OCI-LY3 (cell line): ENCODE data around the gene ANKS6.

Experiments used
- EZH2phosphoT487 ChIP-seq: fragments of 200-600 bp; shearing (Covaris generic); IDR thresholded peaks from 2 replicates; pipeline ENCODE4 v1.6.1; 2018; ENCODE audit warnings: antibody characterized with exemption, mixed run types, low read depth
- TF ChIP-seq, protein P1 (sequence below): fragments of 200-600, 300-600 bp; sonication (generic); IDR thresholded peaks from 2 replicates; pipeline ENCODE4 v1.5.1; 2014; ENCODE audit warnings: antibody characterized with exemption, low read length, low read depth

GRCh38 chr9:98790842-98791607 is 5.3 kb downstream of the ANKS6 start:
- TF ChIP-seq, protein P1, sequence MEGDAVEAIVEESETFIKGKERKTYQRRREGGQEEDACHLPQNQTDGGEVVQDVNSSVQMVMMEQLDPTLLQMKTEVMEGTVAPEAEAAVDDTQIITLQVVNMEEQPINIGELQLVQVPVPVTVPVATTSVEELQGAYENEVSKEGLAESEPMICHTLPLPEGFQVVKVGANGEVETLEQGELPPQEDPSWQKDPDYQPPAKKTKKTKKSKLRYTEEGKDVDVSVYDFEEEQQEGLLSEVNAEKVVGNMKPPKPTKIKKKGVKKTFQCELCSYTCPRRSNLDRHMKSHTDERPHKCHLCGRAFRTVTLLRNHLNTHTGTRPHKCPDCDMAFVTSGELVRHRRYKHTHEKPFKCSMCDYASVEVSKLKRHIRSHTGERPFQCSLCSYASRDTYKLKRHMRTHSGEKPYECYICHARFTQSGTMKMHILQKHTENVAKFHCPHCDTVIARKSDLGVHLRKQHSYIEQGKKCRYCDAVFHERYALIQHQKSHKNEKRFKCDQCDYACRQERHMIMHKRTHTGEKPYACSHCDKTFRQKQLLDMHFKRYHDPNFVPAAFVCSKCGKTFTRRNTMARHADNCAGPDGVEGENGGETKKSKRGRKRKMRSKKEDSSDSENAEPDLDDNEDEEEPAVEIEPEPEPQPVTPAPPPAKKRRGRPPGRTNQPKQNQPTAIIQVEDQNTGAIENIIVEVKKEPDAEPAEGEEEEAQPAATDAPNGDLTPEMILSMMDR = peak; percentile 93
- no peak for TF ChIP-seq EZH2phosphoT487
